Activated CD4-positive, alpha-beta T cell treated with anti-CD3 and anti-CD28 coated beads, Interleukin-2, Interleukin-6, amounts not matched to agents 100 ng/mL and 50 ng/mL, durations not matched to agents 16 hours and 8 hours (primary cell): Measurements from ENCODE around the gene ELMO1.
"Not testable (repeated sequence)": the region's sequence is repeated elsewhere in the genome, so short reads cannot be mapped to it uniquely, and the experiment has no call there.

Experiments used
- DNase-seq: peaks from one replicate; pipeline ENCODE4 v3.0.0-alpha.2; 2020

Gene ELMO1

GRCh38 chr7:36999626-37000485, 448.8 kb downstream of the ELMO1 start:
- no peak for DNase-seq

GRCh38 chr7:36995776-36996175, 452.9 kb downstream of the ELMO1 start:
- no peak for DNase-seq

GRCh38 chr7:36994456-36995112, 454.1 kb downstream of the ELMO1 start:
- DNase-seq, result no peak

GRCh38 chr7:36986948-36987724, 461.5 kb downstream of the ELMO1 start:
- peak; percentile 71 for DNase-seq

GRCh38 chr7:36986511-36986933, 462.1 kb downstream of the ELMO1 start:
- no peak for DNase-seq

- DNase-seq, result no peak
These were observed 462.7 kb downstream of the ELMO1 start for GRCh38 chr7:36985866-36986400.

- DNase-seq, result no peak
These were observed 463.3 kb downstream of the ELMO1 start for GRCh38 chr7:36985316-36985715.

- DNase-seq, result no peak
These were observed 463.9 kb downstream of the ELMO1 start for GRCh38 chr7:36984710-36985312.

- no peak for DNase-seq
These were observed 464.6 kb downstream of the ELMO1 start for GRCh38 chr7:36984041-36984521.

- DNase-seq, result no peak
These were observed 465.9 kb downstream of the ELMO1 start for GRCh38 chr7:36982766-36983165.

- DNase-seq, result no peak
These were observed 468.8 kb downstream of the ELMO1 start for GRCh38 chr7:36979810-36980248.

GRCh38 chr7:36978461-36978860, 470.2 kb downstream of the ELMO1 start:
- DNase-seq, result no peak

GRCh38 chr7:36977878-36978277, 470.8 kb downstream of the ELMO1 start:
- DNase-seq, result no peak

- not testable (repeated sequence) for DNase-seq
These were observed 475.1 kb downstream of the ELMO1 start for GRCh38 chr7:36973534-36973933.

- no peak for DNase-seq
These were observed 476.5 kb downstream of the ELMO1 start for GRCh38 chr7:36972140-36972518.

GRCh38 chr7:36971515-36972139, 477.0 kb downstream of the ELMO1 start:
- no peak for DNase-seq

- DNase-seq, result no peak
These were observed 477.8 kb downstream of the ELMO1 start for GRCh38 chr7:36970551-36971514.

- DNase-seq, result peak; percentile 23
These were observed 479.3 kb downstream of the ELMO1 start for GRCh38 chr7:36969376-36969775.

- DNase-seq, result no peak
These were observed 481.3 kb downstream of the ELMO1 start for GRCh38 chr7:36967387-36967786.

- no peak for DNase-seq
These were observed 482.0 kb downstream of the ELMO1 start for GRCh38 chr7:36966636-36967035.

- DNase-seq, result no peak
These were observed 482.6 kb downstream of the ELMO1 start for GRCh38 chr7:36966039-36966438.
